Adrenal gland (tissue), 12 donors: ENCODE measurements around the gene EXD3. TPM values are rescaled to one million over a fixed set of nuclear protein-coding genes. Genes with fewer than 3 reads are reported as not detected.

Source experiments
- DNase-seq, 7 donors: peaks; one replicate each; pipeline ENCODE4 v3.0.0-alpha.2; 2019 to 2020
- H3K27ac ChIP-seq, 5 donors: fragments of 200-600 bp; sonication (generic) in 4 of 5; 1 replicate in 3 of 5; 2 replicates in 2 of 5; pipeline versions ENCODE4 v1.5.1 to v1.8.0; 2016 to 2020; ENCODE audit warnings: mild to moderate bottlenecking in 1 of 5
- H3K27me3 ChIP-seq: fragments of 200-600 bp; 2 replicates; pipeline ENCODE4 v1.8.0; 2021
- H3K36me3 ChIP-seq, 2 donors: fragments of 200-600 bp; replicated peaks in 1 of 2; 1 replicate in 1 of 2; 2 replicates in 1 of 2; pipeline versions ENCODE4 v1.5.1 to v1.8.0; 2018 to 2022
- H3K4me1 ChIP-seq, 2 donors: fragments of 200-600 bp; replicated peaks in 1 of 2; 1 replicate in 1 of 2; 2 replicates in 1 of 2; pipeline versions ENCODE4 v1.5.1 to v1.8.0; 2018 to 2021
- H3K4me3 ChIP-seq, 4 donors: fragments of 200-600 bp; sonication (generic) in 3 of 4; one replicate each; pipeline ENCODE4 v1.5.1; 2016 to 2018
- H3K9me3 ChIP-seq, 3 donors: fragments of 200-600 bp; sonication (generic) in 1 of 3; replicated peaks in 1 of 3; 1 replicate in 2 of 3; 2 replicates in 1 of 3; pipeline versions ENCODE4 v1.5.1 to v1.8.0; 2016 to 2021
- POLR2A ChIP-seq, 2 donors: fragments of 450-650 bp; IDR thresholded peaks; one replicate each; pipeline ENCODE4 v1.6.1; 2017; ENCODE audit warnings: antibody characterized with exemption in 2 of 2, mild to moderate bottlenecking in 2 of 2, moderate library complexity in 1 of 2
- WGBS, 4 donors: extraction: QIAGEN DNeasy Blood & Tissue Kit in 2 of 4; methylation state at CpG; one replicate each; pipeline versions ENCODE4 v1.1.5 to v1.1.7; 2013 to 2017; 5-methylcytosine and 5-hydroxymethylcytosine counted together
- intact Hi-C, 2 donors: fragments of 100-400 bp; cut with DNase I; formaldehyde crosslinking; loops; one replicate each; pipeline versions ENCODE4 v1.14.1 to v1.15.0; 2022 to 2023
- polyA plus RNA-seq, 3 donors: library from polyadenylated mRNA; stranded (reverse); fragments of 200-250 nt in 2 of 3; fragments of 350-450 nt in 1 of 3; fragmentation: Illumina TruSeq in 1 of 3; extraction: RNeasy Lipid Tissue Mini Kit (QIAGEN cat#74804) in 1 of 3; gene quantifications; one replicate each; pipeline ENCODE4 v1.2.3, GENCODE V29; 2013 to 2014
- total RNA-seq, 9 donors: library from RNA; depleted of rRNA in 4 of 9; stranded (reverse); fragments of >200 nt in 4 of 9; fragments of 120-200 nt in 1 of 9; fragmentation: NEBNext Ultra II Directional in 1 of 9; extraction: Animal tissue kit (Norgen Biotek cat#: 25700) in 1 of 9; gene quantifications; one replicate each; pipeline versions ENCODE4 v1.1.0 to v1.2.4, GENCODE V29; 2013 to 2023
- TF ChIP-seq, protein P1 (sequence below), 6 experiments: fragments of 450-650 bp in 4 of 6; fragments of 200-600 bp in 2 of 6; sonication (generic) in 1 of 6; IDR thresholded peaks; 1 replicate in 5 of 6; 2 replicates in 1 of 6; pipeline versions ENCODE4 v1.5.1 to v1.8.0; 2016 to 2021; ENCODE audit warnings: antibody characterized with exemption in 6 of 6, mild to moderate bottlenecking in 2 of 6, moderate library complexity in 1 of 6
- donor health status: healthy with polysubstance abuse.
- donor health status: Bipolar disorder and iron deficiency.
- donor health status: DM: yes; HTN: yes; CAD: no.
- donor health status: DM: no; HTN: no; CAD: no.
- donor health status: DM: no; HTN: no; CAD: no.
- donor health status: DM: yes; HTN: yes; CAD: no.

EXD3 gene
- total and polyA plus RNA-seq, 12 donors, result 1.2 to 111 (median 23.9) TPM

DNA sequence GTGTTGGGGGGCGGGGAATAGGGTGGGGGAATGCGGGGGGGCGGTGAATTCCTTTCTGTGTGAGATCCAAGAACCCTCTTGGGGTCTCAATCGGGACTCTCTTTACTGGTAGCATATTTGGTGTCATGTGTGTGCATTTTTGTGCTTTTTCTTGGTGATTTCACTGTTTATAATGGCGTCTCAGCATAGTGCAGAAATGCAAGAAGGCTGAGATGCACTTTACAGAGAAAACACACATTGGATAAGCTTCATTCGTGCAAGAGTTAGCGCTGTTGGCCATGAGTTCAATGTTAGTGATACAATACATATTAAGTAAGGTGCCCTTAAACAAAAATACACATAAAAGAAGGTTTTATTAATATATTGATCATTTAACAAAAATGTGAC, 19.0 kb upstream of the EXD3 start:
- no peaks in the 10 kb centered on the region for H3K27me3 ChIP-seq
- no peak for TF ChIP-seq POLR2A (IDR thresholded peaks at IDR 0.05)
- TF ChIP-seq, protein P1, sequence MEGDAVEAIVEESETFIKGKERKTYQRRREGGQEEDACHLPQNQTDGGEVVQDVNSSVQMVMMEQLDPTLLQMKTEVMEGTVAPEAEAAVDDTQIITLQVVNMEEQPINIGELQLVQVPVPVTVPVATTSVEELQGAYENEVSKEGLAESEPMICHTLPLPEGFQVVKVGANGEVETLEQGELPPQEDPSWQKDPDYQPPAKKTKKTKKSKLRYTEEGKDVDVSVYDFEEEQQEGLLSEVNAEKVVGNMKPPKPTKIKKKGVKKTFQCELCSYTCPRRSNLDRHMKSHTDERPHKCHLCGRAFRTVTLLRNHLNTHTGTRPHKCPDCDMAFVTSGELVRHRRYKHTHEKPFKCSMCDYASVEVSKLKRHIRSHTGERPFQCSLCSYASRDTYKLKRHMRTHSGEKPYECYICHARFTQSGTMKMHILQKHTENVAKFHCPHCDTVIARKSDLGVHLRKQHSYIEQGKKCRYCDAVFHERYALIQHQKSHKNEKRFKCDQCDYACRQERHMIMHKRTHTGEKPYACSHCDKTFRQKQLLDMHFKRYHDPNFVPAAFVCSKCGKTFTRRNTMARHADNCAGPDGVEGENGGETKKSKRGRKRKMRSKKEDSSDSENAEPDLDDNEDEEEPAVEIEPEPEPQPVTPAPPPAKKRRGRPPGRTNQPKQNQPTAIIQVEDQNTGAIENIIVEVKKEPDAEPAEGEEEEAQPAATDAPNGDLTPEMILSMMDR (IDR thresholded peaks at IDR 0.05), result no peak

DNA sequence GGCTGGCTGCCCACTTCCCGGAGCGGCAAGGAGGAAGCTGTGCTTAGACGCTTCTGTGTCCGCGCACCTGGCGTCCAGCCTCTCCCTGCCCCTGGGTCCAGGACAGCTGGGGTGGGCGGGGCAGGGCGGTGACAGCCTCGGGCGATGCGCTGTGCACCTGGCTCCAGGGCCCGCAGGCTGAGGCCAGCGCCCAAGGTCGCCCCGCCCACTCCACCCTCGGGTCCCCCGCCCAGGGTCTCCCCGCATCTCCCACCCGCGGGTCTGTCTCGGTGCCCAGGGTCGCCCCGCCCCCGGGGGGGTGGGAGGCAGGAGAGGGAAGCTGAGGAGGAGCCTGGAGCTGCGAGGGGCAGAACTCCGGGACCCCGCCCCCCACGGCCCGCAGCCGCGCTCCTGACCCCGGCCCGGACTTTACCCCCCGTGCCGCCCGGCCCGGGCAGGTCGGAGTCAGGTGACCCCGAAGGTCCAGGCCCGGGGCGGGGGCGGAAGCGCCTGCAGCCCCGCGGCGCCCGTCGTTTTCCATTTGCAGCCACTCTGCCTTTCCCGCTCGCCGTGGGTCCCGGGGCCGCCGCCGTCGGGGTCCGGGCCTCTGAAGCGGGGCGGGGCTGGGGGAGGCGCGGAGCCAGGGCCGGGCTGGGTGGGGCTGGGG, 18.4 kb upstream of the EXD3 start, which contains the start of gene ENTPD8:
Gene ENTPD8 (minus strand): TSS at position 69 of the 646 bp plus-strand sequence. CDS start 3,072 bp downstream, outside the sequence.
- Histone ChIP-seq H3K27me3 (no peaks in the 10 kb centered on the region), H3K27ac (no peak within 1 kb of the TSS), H3K4me3 (peak within 1 kb of the TSS in 1 of 4 donors; percentile 50), H3K4me1 (peaks cover 3 to 6% of the 10 kb centered on the region in 2 donors), H3K36me3 (no peaks in the 10 kb centered on the region), H3K9me3 (no peaks in the 10 kb centered on the region)
- TF ChIP-seq, protein P1 (IDR thresholded peaks at IDR 0.05), result no peak
- TF ChIP-seq POLR2A (IDR thresholded peaks at IDR 0.05), result no peak
- DNase-seq, result no peak
- intact Hi-C loops, result no loop called here
- WGBS, 4 donors, result 0 to 20% (median 1%) methylated on average over 1 to 57 of the region's 62 CpGs; no CpG with 5 or more reads in 1 of the 4 donors

More for the DNA sequence above, 19.0 kb upstream of the EXD3 start:
- Histone ChIP-seq H3K9me3 (no peaks in the 10 kb centered on the region), H3K36me3 (no peaks in the 10 kb centered on the region), H3K4me3 (peak overlapping the region in 1 of 4 donors; percentile 50), H3K27ac (no peak overlapping the region), H3K4me1 (peaks cover 3 to 5% of the 10 kb centered on the region in 2 donors)
- intact Hi-C loops, result no loop called here
- no peak for DNase-seq
- WGBS, 4 donors, result 22 to 34% (median 25%) methylated on average over 5 to 7 of the region's 7 CpGs

DNA sequence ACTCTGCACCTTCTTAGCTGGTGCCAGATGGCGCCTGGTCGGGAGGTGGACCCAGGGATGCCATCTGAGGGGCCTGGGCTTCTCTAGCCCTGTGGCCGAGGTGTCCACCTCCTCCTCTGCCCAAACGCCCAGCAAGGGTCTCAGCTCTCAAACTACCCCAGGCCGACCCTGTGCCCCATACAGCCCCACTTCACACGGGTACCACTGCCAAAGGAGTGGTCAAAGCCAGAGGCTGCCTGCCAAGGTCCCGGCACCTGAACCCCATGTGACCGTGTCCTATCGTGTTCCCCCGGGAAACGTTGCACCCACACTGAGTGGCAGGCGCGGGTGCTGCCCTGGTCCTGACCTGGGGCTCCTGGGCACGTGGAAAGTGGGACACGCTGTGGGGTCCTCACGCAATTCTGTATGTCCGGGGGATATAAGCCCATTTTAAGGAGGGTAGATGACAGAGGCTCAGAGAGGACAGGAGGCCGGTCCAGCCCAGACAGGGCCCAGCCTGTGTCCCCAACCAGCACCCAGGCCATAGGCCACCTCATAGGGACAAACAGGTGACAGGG, 16.3 kb upstream of the EXD3 start:
- Histone ChIP-seq H3K4me3 (no peak overlapping the region), H3K36me3 (no peaks in the 10 kb centered on the region), H3K27me3 (no peaks in the 10 kb centered on the region), H3K27ac (no peak overlapping the region), H3K9me3 (no peaks in the 10 kb centered on the region), H3K4me1 (peaks cover 3 to 14% of the 10 kb centered on the region in 2 donors)
- DNase-seq, result no peak
- 65 to 75% (median 68%) methylated on average over 12 to 18 of the region's 18 CpGs for WGBS, 4 donors
- intact Hi-C loops, result no loop called here
- no peak for TF ChIP-seq POLR2A (IDR thresholded peaks at IDR 0.05)
- TF ChIP-seq, protein P1 (IDR thresholded peaks at IDR 0.05), result no peak

DNA sequence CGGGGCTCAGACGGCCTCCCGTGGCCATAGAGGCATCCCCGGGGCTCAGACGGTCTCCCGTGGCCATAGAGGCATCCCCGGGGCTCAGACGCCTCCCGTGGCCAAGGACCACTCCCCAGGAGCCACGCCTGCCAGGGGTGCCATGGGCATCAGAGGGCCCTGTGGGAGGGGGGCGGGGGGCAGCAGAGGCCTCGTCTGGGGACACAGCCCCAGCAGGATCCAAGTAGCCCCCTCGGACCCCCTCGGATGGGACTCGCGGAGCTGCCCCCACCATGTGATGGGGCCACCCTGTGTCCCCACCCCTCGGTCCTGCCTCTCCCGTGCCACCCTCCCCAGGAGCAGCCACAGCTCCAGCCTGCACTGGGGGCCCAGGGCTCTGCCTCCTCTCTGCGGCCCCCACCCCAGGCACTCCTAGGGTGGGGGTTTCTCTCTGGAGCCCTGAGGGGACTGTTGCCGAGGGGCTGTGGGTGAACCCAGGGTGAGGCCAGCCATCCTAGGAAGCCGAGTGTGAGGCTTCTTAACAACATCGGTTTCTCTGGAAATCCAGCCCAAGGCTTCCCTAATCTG, 15.7 kb upstream of the EXD3 start:
- no peak overlapping the region for H3K27ac ChIP-seq
- intact Hi-C loops, result no loop called here
- 74 to 85% (median 83%) methylated on average over 15 to 22 of the region's 22 CpGs; no CpG with 5 or more reads in 1 of the 4 donors for WGBS, 4 donors
- TF ChIP-seq, protein P1 (IDR thresholded peaks at IDR 0.05), result no peak
- TF ChIP-seq POLR2A (IDR thresholded peaks at IDR 0.05), result no peak
- H3K9me3 ChIP-seq, result no peaks in the 10 kb centered on the region
- peaks cover 3 to 14% of the 10 kb centered on the region in 2 donors for H3K4me1 ChIP-seq
- DNase-seq, result no peak
- no peaks in the 10 kb centered on the region for H3K27me3 ChIP-seq
- H3K36me3 ChIP-seq, result no peaks in the 10 kb centered on the region
- no peak overlapping the region for H3K4me3 ChIP-seq
